Measurements from ENCODE around the gene S100A8.

The S100A8 gene

GRCh38 chr1:153345187-153346076 lies 45.4 kb downstream of the S100A8 start:
- DNase-seq = no peak

DNA sequence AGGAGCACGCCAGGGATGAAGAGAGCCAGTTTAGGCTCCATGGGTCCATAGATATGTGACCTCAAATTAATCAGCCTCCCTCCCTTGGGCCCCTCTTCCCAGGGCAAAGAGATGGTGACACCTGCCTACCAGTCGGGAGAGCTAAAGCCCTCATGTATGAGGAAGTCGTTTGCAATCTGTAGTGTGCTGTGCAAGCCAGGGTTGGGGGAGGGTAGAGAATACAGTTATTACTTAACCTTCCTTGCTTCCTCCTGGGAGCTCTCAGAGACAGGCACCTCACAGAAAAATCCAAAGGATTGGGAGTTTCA lies 46.2 kb downstream of the S100A8 start:
- DNase-seq = no peak

GRCh38 chr1:153343811-153344717 lies 46.8 kb downstream of the S100A8 start:
- no peak for DNase-seq

DNA sequence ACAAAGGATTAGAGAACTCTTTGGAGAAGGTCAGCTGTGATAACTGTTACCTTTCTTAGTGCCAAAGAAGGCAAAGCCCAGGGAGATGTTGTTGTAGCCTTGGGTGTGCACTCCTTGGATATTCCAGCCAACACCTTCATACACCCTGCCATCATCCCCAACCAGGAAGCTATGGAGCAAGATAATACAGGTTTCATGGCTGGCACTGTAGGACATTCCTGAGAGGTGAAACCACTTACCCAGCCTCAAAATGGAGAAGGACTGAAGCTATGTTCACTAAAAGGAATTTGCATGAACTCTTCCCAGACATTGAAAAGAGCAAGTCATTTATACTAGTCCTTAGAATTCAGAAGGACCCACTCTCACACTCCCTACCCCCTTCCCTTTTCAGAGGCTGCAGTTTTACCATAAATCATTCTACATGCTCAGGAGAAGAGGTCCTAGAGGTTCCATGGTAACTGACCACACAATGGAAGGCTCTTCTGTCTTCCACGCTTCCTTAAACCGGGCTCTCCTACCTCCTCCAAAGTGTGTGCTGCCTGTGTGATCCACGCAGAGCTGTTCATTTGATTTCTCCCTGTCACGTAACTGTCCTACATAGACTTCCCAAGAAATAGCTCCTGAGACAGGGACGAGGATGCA lies 47.7 kb downstream of the S100A8 start:
- no peak for DNase-seq

DNA sequence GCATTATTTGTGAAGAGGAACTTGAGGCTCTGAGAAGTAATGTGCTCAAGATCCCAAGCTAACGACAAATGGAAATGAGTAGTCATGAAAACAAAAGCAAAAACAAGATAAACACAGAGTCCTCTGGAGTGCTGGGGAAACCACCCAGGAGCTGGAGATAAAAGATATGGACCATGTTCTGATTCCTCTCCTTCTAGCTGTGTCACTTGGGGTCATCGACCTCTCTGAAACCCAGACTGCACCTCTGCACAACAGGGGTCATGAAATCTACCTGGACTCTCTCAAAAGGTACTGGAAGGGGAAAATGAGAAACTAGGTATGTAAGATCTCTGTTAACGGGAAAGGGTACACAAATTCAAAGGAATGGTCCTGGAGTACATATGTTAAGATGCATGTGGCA lies 48.7 kb downstream of the S100A8 start:
- DNase-seq = no peak

GRCh38 chr1:153341431-153341934 lies 49.4 kb downstream of the S100A8 start:
- no peak for DNase-seq

- no peak for DNase-seq
Observed at GRCh38 chr1:153340356-153340755, 50.5 kb downstream of the S100A8 start.
